Activated CD4-positive, CD25-positive, alpha-beta regulatory T cell (primary cell): ENCODE data around the gene NECTIN1.

Experiments used
- DNase-seq, 4 experiments: peaks; one replicate each; lab custom pipeline; 2025; lab: John Stamatoyannopoulos, UW

NECTIN1 gene

GRCh38 chr11:119692540-119692820 is 36.5 kb downstream of the NECTIN1 start:
- DNase-seq, result no peak

GRCh38 chr11:119691701-119692539 is 37.1 kb downstream of the NECTIN1 start:
- DNase-seq, result no peak

DNA sequence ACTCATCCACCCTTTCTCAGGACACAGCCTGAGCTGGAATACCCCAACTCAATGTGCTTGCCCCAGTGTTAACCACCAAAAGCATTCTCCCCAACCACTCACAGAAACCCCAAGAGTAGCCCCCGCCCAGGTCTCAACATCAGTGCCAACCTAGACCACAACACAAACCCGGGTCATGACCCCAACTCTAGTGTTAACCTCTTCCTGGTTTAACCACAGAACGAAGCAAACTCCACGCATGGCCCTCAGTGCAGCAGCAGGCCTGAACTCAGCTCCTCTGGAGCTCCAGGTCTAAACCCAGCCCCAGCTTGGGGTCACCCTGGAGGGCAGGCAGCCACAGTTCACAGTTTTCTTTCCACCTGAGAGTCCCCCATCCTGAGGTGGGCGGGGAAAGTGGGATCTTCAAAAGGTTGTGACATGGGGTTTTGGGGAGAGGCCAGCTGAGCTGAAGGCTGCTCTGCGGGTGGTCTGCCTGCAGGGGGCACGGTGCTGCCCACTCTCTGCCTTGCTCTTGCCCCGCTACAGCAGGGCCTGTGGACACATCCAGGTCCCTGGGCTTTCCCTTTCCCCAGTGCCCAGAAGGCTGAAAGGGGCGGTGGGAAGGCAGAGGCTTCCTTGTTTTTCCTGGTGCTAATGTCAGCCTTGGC is 37.9 kb downstream of the NECTIN1 start:
- no peak for DNase-seq

DNA sequence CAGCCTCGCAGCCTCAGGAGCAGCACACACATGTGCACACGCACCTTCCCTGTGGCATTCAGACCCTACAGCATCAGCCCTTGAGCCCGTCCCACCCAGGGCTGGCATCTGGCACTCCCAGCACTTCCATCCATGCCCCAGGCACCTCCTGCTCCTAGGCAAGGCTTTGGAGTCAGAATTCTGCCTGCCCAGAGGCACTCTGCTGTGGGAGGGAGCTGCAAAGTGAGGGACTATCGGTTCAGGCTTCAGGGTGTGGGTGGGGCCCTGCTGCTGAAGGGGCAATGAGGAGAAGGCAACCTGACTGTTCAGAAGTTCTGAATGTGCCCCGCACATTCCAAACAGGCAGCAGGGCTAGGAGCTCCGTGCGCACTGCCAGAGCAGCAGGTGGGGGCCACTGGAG is 39.7 kb downstream of the NECTIN1 start:
- no peak for DNase-seq

DNA sequence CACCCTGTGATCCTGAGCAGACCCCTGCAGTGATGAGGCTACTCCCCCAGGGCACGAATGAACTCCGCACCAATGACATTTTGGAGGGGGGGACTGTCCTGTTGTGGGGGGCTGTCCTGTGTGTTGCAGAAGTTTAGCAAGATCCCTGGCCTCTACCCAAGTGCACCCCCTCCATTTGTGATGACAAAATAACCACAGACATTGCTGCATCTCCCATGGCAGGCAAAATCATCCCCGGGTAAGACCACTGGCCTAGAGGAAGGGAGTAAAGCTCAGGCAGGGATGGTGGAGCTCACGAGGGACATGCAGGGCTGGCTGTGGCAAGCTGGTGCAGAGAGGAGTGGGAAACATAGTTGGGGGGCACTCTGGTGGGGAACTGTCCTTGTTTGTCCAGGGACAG is 40.6 kb downstream of the NECTIN1 start:
- DNase-seq, result no peak

DNA sequence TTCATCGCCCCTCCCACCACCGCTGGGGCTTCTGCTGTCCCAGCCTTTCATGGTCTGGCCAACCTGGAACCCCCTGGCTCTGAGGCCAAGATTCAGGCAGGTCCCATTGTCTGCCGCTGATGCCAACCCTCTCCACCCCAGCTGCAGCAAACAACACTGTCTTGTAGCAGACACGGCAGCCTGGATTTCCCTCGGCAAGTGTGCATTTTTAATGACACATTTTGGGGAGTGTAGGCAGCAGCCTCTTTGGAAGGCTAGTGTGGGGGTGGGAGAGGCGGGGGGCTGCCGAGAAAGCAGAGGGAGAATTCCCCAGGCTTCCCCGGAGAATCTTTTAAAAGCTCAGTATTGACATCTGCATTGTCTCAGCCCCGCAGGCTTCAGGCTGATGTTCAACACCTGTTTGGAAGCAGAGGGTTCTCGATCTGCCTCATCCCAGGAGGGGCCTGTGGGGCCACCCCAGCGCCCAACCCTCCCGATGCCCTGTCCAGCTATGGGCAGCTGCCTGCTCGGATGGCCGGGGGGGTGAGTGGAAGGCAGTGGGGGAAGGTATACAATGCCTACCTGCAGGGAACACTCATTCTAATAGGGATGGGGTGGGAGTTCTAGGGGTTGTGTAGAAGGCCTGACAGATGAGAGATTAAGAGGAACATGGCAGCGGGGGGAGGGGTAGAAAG is 41.5 kb downstream of the NECTIN1 start:
- DNase-seq, result no peak

GRCh38 chr11:119686177-119686882 is 42.7 kb downstream of the NECTIN1 start:
- DNase-seq, result no peak

GRCh38 chr11:119685111-119685746 is 43.8 kb downstream of the NECTIN1 start:
- DNase-seq, result no peak

- no peak for DNase-seq
Measured at GRCh38 chr11:119684361-119685110, 44.5 kb downstream of the NECTIN1 start.

DNA sequence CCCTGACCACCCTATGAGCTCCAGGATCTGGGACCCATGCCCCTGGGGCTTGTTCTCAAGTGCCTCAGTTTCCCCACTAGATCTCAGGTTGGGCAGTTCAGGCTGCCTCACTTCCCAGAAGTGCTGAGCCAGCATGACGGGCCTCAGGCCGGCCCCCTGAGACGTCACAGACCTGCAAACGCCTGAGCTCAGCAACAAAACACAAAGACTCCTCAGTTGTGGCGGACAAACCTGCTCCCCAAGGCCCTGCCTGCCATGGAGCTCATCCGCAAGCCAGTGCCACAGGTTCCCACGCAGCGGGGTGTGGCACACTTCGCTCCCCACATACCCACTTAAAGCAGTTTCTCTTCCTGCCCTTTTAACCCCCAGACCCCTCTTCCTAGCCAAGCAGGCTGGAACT is 45.2 kb downstream of the NECTIN1 start:
- DNase-seq, result no peak

DNA sequence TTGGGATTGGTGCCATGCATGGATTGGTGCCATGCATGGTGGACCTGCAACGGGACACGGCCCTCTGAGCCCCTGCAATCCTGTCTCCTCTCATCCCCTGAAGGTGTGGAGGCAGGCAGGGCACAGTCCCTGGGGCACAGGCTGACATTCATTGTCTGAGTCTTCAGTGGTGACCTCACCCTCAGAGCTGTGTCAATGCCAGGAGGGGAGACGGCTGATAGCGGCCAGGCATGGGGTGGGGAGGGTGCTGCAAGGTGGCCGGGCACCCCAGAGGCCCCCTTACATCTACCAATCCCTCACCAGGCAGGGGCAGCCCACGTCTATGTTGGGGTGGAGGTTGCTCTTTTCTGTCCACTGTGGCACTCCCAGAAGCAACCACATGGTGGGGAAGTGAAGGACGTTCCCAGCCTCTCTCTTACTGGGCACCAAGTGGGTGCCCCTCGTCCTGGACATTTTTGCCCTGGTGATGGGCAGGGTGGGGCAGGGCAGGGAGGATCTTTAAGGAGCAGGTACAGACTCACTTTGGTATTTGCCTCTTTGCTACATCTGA is 47.6 kb downstream of the NECTIN1 start:
- no peak for DNase-seq

- DNase-seq, result no peak
Measured at GRCh38 chr11:119680541-119681360, 48.2 kb downstream of the NECTIN1 start.

GRCh38 chr11:119679346-119679745 is 49.7 kb downstream of the NECTIN1 start:
- no peak for DNase-seq

DNA sequence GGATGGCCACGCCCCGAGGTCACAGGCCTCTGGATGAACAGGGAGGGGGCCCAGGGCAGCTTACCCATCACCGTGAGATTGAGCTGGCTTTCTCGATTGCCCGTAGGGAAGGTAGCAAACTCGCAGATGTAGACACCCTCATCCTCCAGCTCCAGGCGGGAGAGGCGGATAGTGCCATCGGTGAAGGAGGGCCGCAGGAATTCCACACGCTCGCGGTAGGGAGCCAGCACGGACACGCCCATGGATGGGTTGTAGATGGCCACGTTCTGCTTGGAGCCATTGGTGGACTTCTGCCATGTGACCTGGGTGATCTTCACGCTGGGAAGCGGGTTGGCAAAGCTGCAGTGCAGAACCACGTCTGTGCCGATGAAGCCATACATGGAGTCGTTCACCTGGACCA is 50.6 kb downstream of the NECTIN1 start:
- no peak for DNase-seq

DNA sequence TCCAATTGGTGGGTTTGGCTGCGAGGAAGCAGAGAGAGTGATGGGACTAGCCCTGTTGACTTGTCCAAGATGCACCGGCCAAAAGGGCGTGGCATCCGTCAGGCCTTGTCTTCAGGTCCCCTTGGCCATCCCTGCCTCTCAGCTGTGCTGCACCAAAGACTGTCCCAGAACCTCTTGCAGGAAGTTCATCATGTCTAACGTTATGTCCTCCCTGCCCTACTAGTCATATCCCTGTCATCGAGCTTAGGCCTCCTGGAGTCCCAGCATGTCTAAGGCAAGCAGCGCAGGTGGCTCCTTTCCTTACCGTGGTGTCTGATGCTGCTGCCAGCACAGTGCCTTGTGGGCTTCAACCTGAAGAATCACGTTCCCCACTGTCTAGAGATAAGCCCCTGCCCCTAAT is 51.2 kb downstream of the NECTIN1 start:
- no peak for DNase-seq

DNA sequence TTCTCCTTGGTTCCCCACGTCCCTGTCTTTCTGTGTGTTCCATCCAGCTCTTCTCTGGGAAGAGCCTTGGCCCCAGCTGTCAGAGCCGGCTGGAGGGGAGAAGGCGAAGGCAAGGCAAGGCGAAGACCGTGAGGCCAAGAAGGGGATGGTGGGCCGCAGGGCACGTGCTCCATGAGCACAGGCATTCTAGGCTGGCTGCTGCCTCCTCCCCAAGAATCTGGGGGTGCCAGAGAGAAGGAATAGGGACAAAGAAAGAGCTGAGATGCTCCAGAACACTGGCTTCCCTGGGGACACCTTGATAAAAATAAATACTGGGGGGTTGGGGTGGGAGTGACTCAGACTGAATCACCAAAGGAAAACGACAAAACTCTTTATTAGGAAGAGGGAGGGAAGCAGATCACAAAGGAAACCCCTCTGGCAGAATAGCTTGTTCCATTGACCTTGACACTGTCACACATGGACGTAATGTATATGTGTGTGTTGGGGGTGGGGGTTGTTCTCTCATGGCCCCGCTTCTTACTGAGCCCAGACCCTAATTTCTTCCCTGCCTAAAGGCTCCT is 52.5 kb downstream of the NECTIN1 start:
- no peak for DNase-seq

- DNase-seq, result peak in 1 of 4 experiments; percentile 5
Measured at GRCh38 chr11:119673759-119674336, 55.2 kb downstream of the NECTIN1 start.

- no peak for DNase-seq
Measured at GRCh38 chr11:119673052-119673758, 55.8 kb downstream of the NECTIN1 start.

DNA sequence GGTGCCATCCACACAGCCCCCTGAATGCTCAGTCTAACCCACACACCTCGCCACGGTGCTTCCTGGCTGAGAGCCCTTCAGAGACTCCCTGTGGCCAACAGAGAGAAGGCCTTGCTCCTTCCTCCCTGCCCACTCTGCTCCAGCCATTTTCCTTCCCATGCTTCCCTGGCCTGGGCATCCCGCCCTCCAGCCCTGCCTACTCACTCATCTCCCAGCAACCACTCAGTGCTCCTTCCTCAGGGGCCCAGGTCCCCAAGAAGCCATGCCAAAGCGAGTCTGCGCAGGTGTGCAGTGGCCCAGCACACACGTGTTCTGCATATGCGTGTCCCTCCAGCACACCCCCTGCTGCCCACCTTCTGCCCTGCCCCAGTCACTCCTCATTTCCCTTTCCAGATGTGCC is 56.4 kb downstream of the NECTIN1 start:
- DNase-seq, result no peak
